GM12801 (cell line): Measurements from ENCODE around the gene TFAP2D.

Experiments
- CTCF ChIP-seq: IDR thresholded peaks from one replicate; pipeline ENCODE4 v1.5.1; 2011; ENCODE audit warnings: control low read depth; ENCODE audit not compliant: insufficient read length; ENCODE audit errors: extremely low read depth

The TFAP2D gene

GRCh38 chr6:50712291-50712690 lies 1.0 kb upstream of the TFAP2D start:
- no peak for TF ChIP-seq CTCF

- no peak for TF ChIP-seq CTCF
These were observed 706 bp downstream of the TFAP2D start for GRCh38 chr6:50713977-50714486.

GRCh38 chr6:50714487-50715379 lies 1.4 kb downstream of the TFAP2D start:
- no peak for TF ChIP-seq CTCF

GRCh38 chr6:50716899-50717509 lies 3.7 kb downstream of the TFAP2D start:
- no peak for TF ChIP-seq CTCF

- no peak for TF ChIP-seq CTCF
These were observed 4.6 kb downstream of the TFAP2D start for GRCh38 chr6:50717734-50718457.

- no peak for TF ChIP-seq CTCF
These were observed 5.2 kb downstream of the TFAP2D start for GRCh38 chr6:50718566-50718965.

- TF ChIP-seq CTCF, result no peak
These were observed 7.3 kb downstream of the TFAP2D start for GRCh38 chr6:50720623-50721022.
